Smooth muscle cell (in vitro differentiated cells): ENCODE data around the gene POLR3A. TPM values are rescaled to one million over a fixed set of nuclear protein-coding genes. Genes with fewer than 3 reads are reported as not detected.

Experiments used
- DNase-seq: peaks from one replicate; lab custom pipeline; 2025; ENCODE audit not compliant: unreplicated experiment; lab: John Stamatoyannopoulos, UW
- H2AFZ ChIP-seq: fragments of 200-600 bp; sonication (generic); 2 replicates; pipeline ENCODE4 v1.6.0; 2016; ENCODE audit warnings: antibody characterized with exemption, low read depth, mild to moderate bottlenecking
- H3F3A ChIP-seq: fragments of 200-600 bp; sonication (generic); 2 replicates; pipeline ENCODE4 v1.6.0; 2017; ENCODE audit warnings: antibody characterized with exemption, low read depth
- H3K27ac ChIP-seq: fragments of 200-600 bp; sonication (generic); 2 replicates; pipeline ENCODE4 v1.5.1; 2016; ENCODE audit warnings: low read depth, mild to moderate bottlenecking
- H3K27me3 ChIP-seq: fragments of 200-600 bp; sonication (generic); 2 replicates; pipeline ENCODE4 v1.6.1; 2016; ENCODE audit warnings: low read depth, mild to moderate bottlenecking
- H3K36me3 ChIP-seq: fragments of 200-600 bp; sonication (generic); 2 replicates; pipeline ENCODE4 v1.5.1; 2016; ENCODE audit warnings: low read depth
- H3K4me1 ChIP-seq: fragments of 200-600 bp; sonication (generic); 2 replicates; pipeline ENCODE4 v1.5.1; 2016; ENCODE audit warnings: low read depth
- H3K4me2 ChIP-seq: fragments of 200-600 bp; sonication (generic); 2 replicates; pipeline ENCODE4 v1.6.0; 2016; ENCODE audit warnings: mild to moderate bottlenecking
- H3K4me3 ChIP-seq: fragments of 200-600 bp; sonication (generic); 2 replicates; pipeline ENCODE4 v1.5.1; 2016; ENCODE audit warnings: mild to moderate bottlenecking
- H3K79me2 ChIP-seq: fragments of 200-600 bp; sonication (generic); 2 replicates; pipeline ENCODE4 v1.6.0; 2016; ENCODE audit warnings: low read depth, mild to moderate bottlenecking
- H3K9ac ChIP-seq: fragments of 200-600 bp; sonication (generic); 2 replicates; pipeline ENCODE4 v1.6.0; 2016; ENCODE audit warnings: low read depth
- H3K9me3 ChIP-seq: fragments of 200-600 bp; sonication (generic); replicated peaks from 2 replicates; pipeline ENCODE4 v1.5.1; 2016; ENCODE audit warnings: low read depth
- H4K20me1 ChIP-seq: fragments of 200-600 bp; sonication (generic); 2 replicates; pipeline ENCODE4 v1.6.0; 2016; ENCODE audit warnings: low read depth
- CTCF ChIP-seq: fragments of 200-600 bp; sonication (generic); IDR thresholded peaks from 2 replicates; pipeline ENCODE4 v1.5.1; 2017; ENCODE audit warnings: borderline replicate concordance, mild to moderate bottlenecking, antibody characterized with exemption; ENCODE audit not compliant: insufficient read depth, poor library complexity, severe bottlenecking
- WGBS: methylation state at CpG from one replicate; pipeline ENCODE4 v1.1.7; 2016; ENCODE audit warnings: low lambda C conversion rate; 5-methylcytosine and 5-hydroxymethylcytosine counted together
- polyA plus RNA-seq: library from polyadenylated mRNA; unstranded; fragments of >200 nt; fragmentation: Nextera tagmentation; extraction: Ambion mirVana; gene quantifications from 2 replicates; pipeline ENCODE4 v1.2.1, GENCODE V29; 2016
- total RNA-seq: library from RNA; depleted of rRNA; stranded (reverse); fragments of >200 nt; gene quantifications from 2 replicates; pipeline ENCODE4 v1.2.3, GENCODE V29; 2014

The POLR3A gene
- total and polyA plus RNA-seq, 2 experiments from 2014 or later: 13.8 to 14.9 TPM

GRCh38 chr10:77961668-77962067 lies 67.6 kb downstream of the POLR3A start:
- WGBS: 93% methylated on average over 6 of the region's 6 CpGs
- Histone ChIP-seq H3K9me3 (no peaks in the 10 kb centered on the region), H3K4me3 (no peak overlapping the region), H3K79me2 (no peaks in the 10 kb centered on the region), H3K4me2 (no peak overlapping the region), H4K20me1 (no peaks in the 10 kb centered on the region), H3K27me3 (no peaks in the 10 kb centered on the region), H3K9ac (no peak overlapping the region), H2AFZ (no peak overlapping the region), H3K27ac (no peak overlapping the region), H3F3A (no peaks in the 10 kb centered on the region), H3K36me3 (no peaks in the 10 kb centered on the region), H3K4me1 (no peaks in the 10 kb centered on the region)
- no peak for TF ChIP-seq CTCF
- DNase-seq: no peak

- Histone ChIP-seq H3K4me2 (no peak overlapping the region), H3K4me3 (no peak overlapping the region), H3K27ac (no peak overlapping the region), H3K9ac (no peak overlapping the region), H3F3A (no peaks in the 10 kb centered on the region), H2AFZ (no peak overlapping the region), H4K20me1 (no peaks in the 10 kb centered on the region), H3K36me3 (no peaks in the 10 kb centered on the region), H3K27me3 (no peaks in the 10 kb centered on the region), H3K79me2 (no peaks in the 10 kb centered on the region), H3K9me3 (no peaks in the 10 kb centered on the region), H3K4me1 (no peaks in the 10 kb centered on the region)
- no peak for TF ChIP-seq CTCF
- 94% methylated on average over 6 of the region's 6 CpGs for WGBS
- DNase-seq: no peak
Measured at GRCh38 chr10:77960829-77961329, 68.4 kb downstream of the POLR3A start.

GRCh38 chr10:77959887-77960455 lies 69.3 kb downstream of the POLR3A start:
- no peaks in the 10 kb centered on the region for H4K20me1 ChIP-seq
- DNase-seq: no peak
- TF ChIP-seq CTCF: no peak
- no peaks in the 10 kb centered on the region for H3K9me3 ChIP-seq
- 92% methylated on average over 8 of the region's 8 CpGs for WGBS
- H3K27me3 ChIP-seq: no peaks in the 10 kb centered on the region
- H3K36me3 ChIP-seq: no peaks in the 10 kb centered on the region
- H3K9ac ChIP-seq: no peak overlapping the region
- no peak overlapping the region for H3K4me3 ChIP-seq
- H3K79me2 ChIP-seq: no peaks in the 10 kb centered on the region
- no peak overlapping the region for H2AFZ ChIP-seq
- no peak overlapping the region for H3K27ac ChIP-seq
- H3F3A ChIP-seq: no peaks in the 10 kb centered on the region
- H3K4me1 ChIP-seq: peaks cover 4% of the 10 kb centered on the region
- H3K4me2 ChIP-seq: no peak overlapping the region

GRCh38 chr10:77959384-77959783 lies 69.9 kb downstream of the POLR3A start:
- Histone ChIP-seq H3K4me1 (peaks cover 5% of the 10 kb centered on the region), H3K9ac (no peak overlapping the region), H3K4me2 (no peak overlapping the region), H2AFZ (no peak overlapping the region), H3K79me2 (no peaks in the 10 kb centered on the region), H3K27me3 (no peaks in the 10 kb centered on the region), H3K9me3 (no peaks in the 10 kb centered on the region), H4K20me1 (no peaks in the 10 kb centered on the region), H3K27ac (no peak overlapping the region), H3K36me3 (no peaks in the 10 kb centered on the region), H3K4me3 (no peak overlapping the region), H3F3A (no peaks in the 10 kb centered on the region)
- TF ChIP-seq CTCF: no peak
- WGBS: 96% methylated on average over 4 of the region's 4 CpGs
- DNase-seq: no peak
